HCT116 (cell line): ENCODE results near the gene OGFOD2. TPM values are rescaled to one million over a fixed set of nuclear protein-coding genes. Genes with fewer than 3 reads are reported as not detected.

Source experiments
- ATAC-seq: fragments of 200-7000 bp; cut with Tn5 transposase; 2 replicates; pipeline ENCODE4 v1.9.1; 2020; ENCODE audit warnings: mild to moderate bottlenecking, moderate library complexity
- BruUV-seq: library from RNA; stranded (reverse); fragments of 400-500 nt; replicated peaks from 2 replicates; lab custom pipeline; 2021; lab: Mats Ljungman, UMichigan
- CTCF ChIA-PET: fragments of 300-600 bp; sonication (Branson Sonifier 250); formaldehyde crosslinking; loops from one replicate; lab custom pipeline; 2021; ENCODE audit warnings: antibody characterized with exemption; lab: Charles Lee
- POLR2A ChIA-PET: fragments of 300-600, 350-600 bp; sonication (Branson Sonifier 250); formaldehyde crosslinking; loops from one replicate; lab custom pipeline; 2021; ENCODE audit warnings: antibody characterized with exemption; lab: Charles Lee
- RAD21 ChIA-PET, 2 experiments: fragments of 300-600 bp; sonication (Branson Sonifier 250); formaldehyde crosslinking; loops; one replicate each; lab custom pipeline; 2023; ENCODE audit warnings: low total read pairs in 2 of 2; ENCODE audit not compliant: uncharacterized antibody in 2 of 2, unreplicated experiment in 2 of 2, low non-redundant PET in 1 of 2; lab: Charles Lee
- DNase-seq: peaks from one replicate; pipeline ENCODE4 v3.0.0-alpha.2; 2010; ENCODE audit warnings: low read depth, low spot score
- H2AFZ ChIP-seq: fragments of 200-600 bp; shearing (Covaris generic), sonication (generic); 2 replicates; pipeline ENCODE4 v1.6.1; 2017; ENCODE audit warnings: low read depth, mixed run types, mixed read lengths, antibody characterized with exemption, low read length; ENCODE audit not compliant: poor library complexity, severe bottlenecking
- H3K27ac ChIP-seq: 2 replicates; pipeline ENCODE4 v1.5.1; 2012; ENCODE audit warnings: low read depth, low read length
- H3K27me3 ChIP-seq: fragments of 200-600 bp; sonication (generic); 2 replicates; pipeline ENCODE4 v1.6.1; 2016; ENCODE audit warnings: mixed run types, low read length, mixed read lengths; ENCODE audit not compliant: insufficient read depth
- H3K36me3 ChIP-seq, 2 experiments: fragments of 200-500 bp in 1 of 2; fragments of 200-600 bp in 1 of 2; sonication (Bioruptor generic) in 1 of 2; sonication (generic) in 1 of 2; 2 replicates each; pipeline versions ENCODE4 v1.5.1 to v1.6.1; 2014 to 2016; ENCODE audit warnings: low read length in 2 of 2, inconsistent platforms in 1 of 2, mixed read lengths in 1 of 2, mixed run types in 1 of 2; ENCODE audit not compliant: insufficient read depth in 2 of 2, control insufficient read depth in 1 of 2
- H3K4me1 ChIP-seq, 2 experiments: fragments of 200-600 bp in 1 of 2; sonication (generic) in 1 of 2; 2 replicates each; pipeline versions ENCODE4 v1.5.1 to v1.6.1; 2012 to 2017; ENCODE audit warnings: low read length in 2 of 2, inconsistent platforms in 1 of 2, mild to moderate bottlenecking in 1 of 2, mixed read lengths in 1 of 2, mixed run types in 1 of 2, moderate library complexity in 1 of 2; ENCODE audit not compliant: insufficient read depth in 2 of 2, control insufficient read depth in 1 of 2
- H3K4me2 ChIP-seq: fragments of 200-600 bp; sonication (generic); 2 replicates; pipeline ENCODE4 v1.6.1; 2017; ENCODE audit warnings: mixed run types, low read length, mixed read lengths
- H3K4me3 ChIP-seq, 2 experiments: fragments of 200-600 bp in 1 of 2; sonication (generic) in 1 of 2; replicated peaks in 1 of 2; 2 replicates each; pipeline ENCODE4 v1.5.1; 2011 to 2016; ENCODE audit warnings: low read length in 2 of 2, control low read depth in 1 of 2, low read depth in 1 of 2, mild to moderate bottlenecking in 1 of 2, mixed read lengths in 1 of 2, mixed run types in 1 of 2
- H3K79me2 ChIP-seq: fragments of 200-600 bp; sonication (generic); 2 replicates; pipeline ENCODE4 v1.6.1; 2017; ENCODE audit warnings: mild to moderate bottlenecking, mixed run types, low read length, moderate library complexity, mixed read lengths; ENCODE audit not compliant: insufficient read depth
- H3K9ac ChIP-seq: fragments of 200-600 bp; sonication (generic); 2 replicates; pipeline ENCODE4 v1.6.1; 2016; ENCODE audit warnings: low read length, mixed read lengths
- H3K9me2 ChIP-seq: fragments of 200-600 bp; sonication (generic), shearing (Covaris generic); 2 replicates; pipeline ENCODE4 v1.6.1; 2017; ENCODE audit warnings: mixed run types, mild to moderate bottlenecking, moderate library complexity; ENCODE audit not compliant: insufficient read depth
- H3K9me3 ChIP-seq, 2 experiments: fragments of 200-500 bp in 1 of 2; fragments of 200-600 bp in 1 of 2; sonication (Bioruptor generic) in 1 of 2; sonication (generic) in 1 of 2; 2 replicates each; pipeline ENCODE4 v1.6.1; 2014 to 2017; ENCODE audit warnings: low read length in 2 of 2, mixed read lengths in 2 of 2, inconsistent platforms in 1 of 2, low read depth in 1 of 2, mild to moderate bottlenecking in 1 of 2, mixed run types in 1 of 2, moderate library complexity in 1 of 2; ENCODE audit not compliant: control insufficient read depth in 1 of 2, insufficient read depth in 1 of 2
- H4K20me1 ChIP-seq: fragments of 200-600 bp; sonication (generic), shearing (Covaris generic); 2 replicates; pipeline ENCODE4 v1.6.1; 2017; ENCODE audit warnings: mixed run types, mild to moderate bottlenecking, moderate library complexity; ENCODE audit not compliant: insufficient read depth
- CEBPB ChIP-seq: IDR thresholded peaks from 2 replicates; pipeline ENCODE4 v1.6.1; 2012; ENCODE audit warnings: low read depth
- EGR1 ChIP-seq: IDR thresholded peaks from 2 replicates; pipeline ENCODE4 v1.6.1; 2012; ENCODE audit warnings: low read depth
- ELF1 ChIP-seq: IDR thresholded peaks from 2 replicates; pipeline ENCODE4 v1.6.1; 2012; ENCODE audit warnings: low read depth, borderline replicate concordance
- MAX ChIP-seq: IDR thresholded peaks from 2 replicates; pipeline ENCODE4 v1.6.1; 2012
- POLR2A ChIP-seq: IDR thresholded peaks from 2 replicates; pipeline ENCODE4 v1.7.0; 2011; ENCODE audit warnings: borderline replicate concordance; ENCODE audit not compliant: insufficient read depth, insufficient read length; ENCODE audit errors: extremely low read depth
- RAD21 ChIP-seq: IDR thresholded peaks from 2 replicates; pipeline ENCODE4 v1.6.1; 2012; ENCODE audit warnings: low read depth, mild to moderate bottlenecking
- REST ChIP-seq: IDR thresholded peaks from 2 replicates; pipeline ENCODE4 v1.6.1; 2012; ENCODE audit warnings: low read depth
- SIN3A ChIP-seq: IDR thresholded peaks from 2 replicates; pipeline ENCODE4 v1.6.1; 2012; ENCODE audit warnings: low read depth
- SP1 ChIP-seq: IDR thresholded peaks from 2 replicates; pipeline ENCODE4 v1.6.1; 2012; ENCODE audit warnings: low read depth
- SRF ChIP-seq: IDR thresholded peaks from 2 replicates; pipeline ENCODE4 v1.6.1; 2012; ENCODE audit warnings: low read depth
- ZFX ChIP-seq: fragments of 450-650 bp; IDR thresholded peaks from 2 replicates; pipeline ENCODE4 v1.6.1; 2017
- intact Hi-C: fragments of 100-400 bp; cut with micrococcal nuclease; formaldehyde crosslinking; loops from 2 replicates; pipeline ENCODE4 v1.10.0; 2022
- total RNA-seq: library from RNA; stranded (reverse); gene quantifications from one replicate; pipeline ENCODE4 v1.2.1, GENCODE V29; 2021; ENCODE audit not compliant: unreplicated experiment

The OGFOD2 gene
- total RNA-seq, 1 experiment from 2014 or later: 29.5 TPM

GRCh38 chr12:123022846-123023245 lies 47.8 kb downstream of the OGFOD2 start:
- no TSS peak for BruUV-seq
- Histone ChIP-seq H3K9ac (no peak overlapping the region), H3K79me2 (no peaks in the 10 kb centered on the region), H3K36me3 (no peaks in the 10 kb centered on the region), H3K9me3 (no peaks in the 10 kb centered on the region), H2AFZ (no peak overlapping the region), H3K27ac (no peak overlapping the region), H3K9me2 (no peaks in the 10 kb centered on the region), H3K4me3 (no peak overlapping the region), H4K20me1 (no peaks in the 10 kb centered on the region), H3K4me1 (no peaks in the 10 kb centered on the region), H3K27me3 (no peaks in the 10 kb centered on the region), H3K4me2 (no peak overlapping the region)
- RAD21 ChIA-PET: no interaction called here
- ATAC-seq (no peak), DNase-seq (no peak)
- POLR2A ChIA-PET: no interaction called here
- CTCF ChIA-PET: no interaction called here
- intact Hi-C loops: no loop called here
- TF ChIP-seq SP1: no peak
- no peak for TF ChIP-seq SIN3A
- TF ChIP-seq EGR1: no peak
- no peak for TF ChIP-seq MAX
- TF ChIP-seq ELF1: no peak
- no peak for TF ChIP-seq RAD21
- TF ChIP-seq REST: no peak
- no peak for TF ChIP-seq ZFX
- no peak for TF ChIP-seq CEBPB
- TF ChIP-seq SRF: no peak
- no peak for TF ChIP-seq POLR2A
